NCI-H510A treated with DMSO at 0.1 percent for 48 hours (cell line): Measurements from ENCODE around the gene SNX24.
A peak's percentile ranks its signal among the peaks of the same experiment; 100 is the strongest.

Source experiments
- DNase-seq: peaks from one replicate; lab custom pipeline; 2025; lab: John Stamatoyannopoulos, UW

Gene SNX24

DNA sequence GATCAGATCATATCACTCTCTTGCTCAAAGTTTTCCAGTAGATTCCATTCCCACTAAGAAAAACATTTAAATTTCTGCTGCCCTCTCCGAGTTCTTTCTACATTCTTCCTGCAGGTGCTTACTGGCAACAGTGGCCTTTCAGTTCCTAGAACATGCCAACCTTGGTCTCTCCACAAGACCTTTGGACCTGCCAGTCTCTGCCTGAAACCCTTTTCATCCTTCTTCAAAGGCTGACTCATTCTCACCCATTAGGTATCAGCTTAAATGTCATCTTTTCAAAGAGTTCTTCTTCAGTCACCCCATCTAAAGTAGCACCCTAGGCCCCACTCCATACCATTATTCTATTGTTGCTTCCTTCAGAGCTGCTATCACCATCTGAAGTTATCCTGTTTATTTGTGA is 169.3 kb downstream of the SNX24 start:
- DNase-seq: no peak

DNA sequence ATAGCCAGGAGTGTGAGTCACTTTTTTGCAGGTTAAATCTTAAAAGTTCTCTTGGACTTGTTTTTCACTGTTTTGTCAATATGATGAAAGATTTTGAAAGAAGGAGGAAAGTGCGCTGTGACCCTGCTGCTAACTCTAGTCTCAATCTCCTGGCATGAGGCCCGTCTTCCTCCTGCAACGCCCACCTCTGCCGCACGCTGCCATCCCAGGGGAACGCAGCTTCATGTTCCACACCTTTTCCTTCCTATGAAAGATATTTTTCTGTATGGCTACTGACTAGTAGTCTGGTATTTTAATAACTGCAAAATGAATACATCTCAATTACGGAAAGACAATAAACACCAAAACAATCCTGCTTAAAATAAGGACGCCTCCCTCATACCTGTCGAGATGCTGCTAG is 182.8 kb downstream of the SNX24 start:
- DNase-seq: no peak

DNA sequence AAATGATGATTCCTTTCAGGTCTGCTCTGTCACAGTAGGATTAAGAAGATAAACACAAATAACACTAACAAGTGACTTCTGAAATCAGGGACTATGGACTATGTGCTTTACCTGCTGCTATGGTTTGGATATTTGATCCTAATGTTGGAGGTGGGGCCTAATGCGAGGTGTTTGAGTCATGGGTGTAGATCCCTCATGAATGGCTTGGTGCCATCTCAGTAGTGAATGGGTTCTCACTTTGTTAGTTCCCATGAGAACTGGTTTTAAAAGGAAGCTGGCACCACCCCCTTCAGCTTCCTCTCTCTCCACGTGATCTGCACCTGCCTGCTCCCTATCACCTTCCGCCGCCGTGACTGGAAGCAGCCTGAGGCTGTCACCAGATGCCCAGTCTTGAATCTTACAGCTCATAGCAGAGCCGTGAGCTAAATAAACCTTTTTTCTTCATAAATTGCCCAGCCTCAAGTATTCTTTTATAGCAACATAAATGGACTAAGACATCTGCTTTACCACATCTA is 187.8 kb downstream of the SNX24 start:
- DNase-seq: no peak

DNA sequence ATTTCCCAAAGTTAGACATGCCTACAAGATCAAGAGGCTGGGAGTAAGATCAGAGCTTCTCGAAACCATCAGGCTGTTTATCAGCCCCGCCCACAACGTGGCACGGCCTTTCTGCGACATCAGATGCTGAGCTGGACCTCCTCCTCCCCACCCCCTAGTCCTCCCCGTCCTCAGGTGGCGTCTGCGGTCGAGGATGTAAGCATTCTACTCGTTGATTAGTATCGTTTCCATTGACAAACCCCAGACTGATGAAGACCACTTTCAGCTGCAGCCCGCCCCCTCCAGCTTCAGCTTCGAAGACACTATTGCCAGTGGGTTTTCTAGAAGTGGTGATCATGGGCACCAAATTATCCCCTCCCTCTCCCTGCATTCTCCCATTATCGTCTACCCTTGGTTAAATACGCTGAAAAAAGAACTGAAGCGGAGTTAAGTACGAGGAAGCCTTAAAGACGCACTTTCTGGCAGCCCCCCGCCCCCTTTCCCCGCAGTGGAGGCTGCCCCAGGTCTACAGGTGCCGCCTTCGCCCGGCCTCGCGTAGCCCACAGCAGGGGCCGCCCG is 190.0 kb downstream of the SNX24 start:
- peak; percentile 39 for DNase-seq

DNA sequence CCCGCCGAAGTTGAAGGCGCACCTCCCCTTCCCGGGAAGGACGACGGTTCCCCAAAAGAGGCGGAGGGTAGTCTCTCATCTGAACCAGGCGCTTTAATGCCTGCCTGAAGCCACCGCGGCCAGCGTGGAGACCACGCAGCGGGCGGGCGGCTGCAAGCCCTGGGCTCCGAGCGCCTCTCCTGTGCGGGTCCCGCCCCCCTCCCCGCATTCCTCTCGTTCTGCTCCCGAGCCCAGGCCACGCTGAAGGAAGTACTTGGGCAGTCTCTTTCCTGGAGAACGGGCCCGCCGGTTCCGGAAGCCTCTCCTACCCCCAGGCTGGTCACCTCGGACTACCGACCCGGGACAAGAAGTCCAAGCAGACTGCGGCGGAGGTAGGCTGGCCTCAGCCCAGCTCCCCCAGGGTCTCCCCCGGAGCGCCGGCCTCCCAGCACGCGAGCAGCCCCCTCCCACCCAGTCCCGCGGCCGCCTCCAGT is 190.5 kb downstream of the SNX24 start:
- DNase-seq: peak; percentile 22

DNA sequence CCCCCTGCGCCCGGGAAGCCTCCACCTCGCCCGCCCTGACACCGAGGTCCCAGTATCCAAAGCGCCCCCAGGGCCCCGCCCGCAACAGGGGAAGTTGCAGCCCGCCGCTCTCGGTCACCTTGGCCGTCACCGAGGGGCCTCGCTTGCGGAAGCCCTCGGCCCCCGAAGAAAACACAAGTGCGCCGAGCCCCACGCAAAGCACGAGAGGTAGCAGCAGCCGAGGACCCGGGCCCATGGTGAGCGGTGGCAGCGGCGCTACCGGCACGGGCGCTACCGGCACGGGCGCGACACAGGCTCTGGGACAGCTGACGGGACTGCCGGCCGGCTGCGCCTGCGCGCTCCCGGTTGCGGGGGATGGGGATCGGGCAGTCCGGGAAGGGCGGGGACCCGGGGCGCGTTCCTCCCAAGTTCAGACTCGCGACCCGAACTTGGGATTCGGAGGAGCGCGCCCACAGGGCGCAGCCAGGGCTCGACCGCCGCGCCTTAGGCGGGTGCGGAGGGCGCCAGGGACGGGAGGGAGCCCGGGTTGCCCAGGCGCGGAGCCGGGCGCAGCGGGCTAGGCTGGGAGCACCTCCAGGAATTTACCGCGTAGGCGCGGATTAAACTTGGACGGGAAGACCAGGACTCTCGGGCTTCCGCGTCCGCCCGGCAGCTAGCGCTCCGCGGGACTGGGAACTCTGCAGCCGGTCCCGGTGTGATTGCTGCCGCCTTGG is 191.1 kb downstream of the SNX24 start, which contains the start of gene PPIC:
PPIC (minus strand) TSS at position 335 of the 713 bp plus-strand sequence; CDS start at position 235, 100 bp downstream.
- DNase-seq: peak; percentile 24

DNA sequence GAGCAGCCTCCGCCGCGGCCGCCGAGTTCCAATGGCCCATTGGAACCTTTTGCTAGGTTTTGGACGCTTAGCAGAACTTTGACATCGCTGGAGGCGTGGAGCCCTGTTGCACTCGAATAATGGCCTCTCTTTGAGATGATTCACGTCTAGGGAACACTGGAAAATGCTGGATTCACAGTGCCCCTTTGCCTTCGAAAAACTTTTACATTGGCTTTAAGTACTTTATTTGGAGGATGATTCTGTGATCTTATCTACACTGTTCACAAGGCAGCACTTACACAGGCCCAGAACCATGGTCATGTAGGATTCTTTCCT is 191.6 kb downstream of the SNX24 start:
- no peak for DNase-seq

DNA sequence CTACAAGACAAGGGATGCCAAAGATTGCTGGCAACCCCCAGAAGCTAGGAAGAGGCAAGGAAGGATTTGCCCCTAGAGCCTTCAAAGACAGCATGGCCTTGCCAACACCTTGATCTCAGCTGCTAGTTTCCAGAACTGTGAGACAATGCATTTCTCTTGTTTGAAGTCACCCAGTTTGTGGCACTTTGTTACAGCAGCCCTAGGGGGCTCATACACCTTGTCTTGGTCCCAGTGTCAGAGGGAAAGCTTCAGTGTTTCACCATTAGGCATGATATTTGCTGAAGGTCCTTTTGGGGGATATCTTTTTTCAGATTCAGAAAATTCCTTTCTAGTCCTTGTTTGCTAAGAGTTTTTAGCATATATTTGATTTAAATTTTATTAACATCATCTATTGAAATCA is 194.3 kb downstream of the SNX24 start:
- no peak for DNase-seq

DNA sequence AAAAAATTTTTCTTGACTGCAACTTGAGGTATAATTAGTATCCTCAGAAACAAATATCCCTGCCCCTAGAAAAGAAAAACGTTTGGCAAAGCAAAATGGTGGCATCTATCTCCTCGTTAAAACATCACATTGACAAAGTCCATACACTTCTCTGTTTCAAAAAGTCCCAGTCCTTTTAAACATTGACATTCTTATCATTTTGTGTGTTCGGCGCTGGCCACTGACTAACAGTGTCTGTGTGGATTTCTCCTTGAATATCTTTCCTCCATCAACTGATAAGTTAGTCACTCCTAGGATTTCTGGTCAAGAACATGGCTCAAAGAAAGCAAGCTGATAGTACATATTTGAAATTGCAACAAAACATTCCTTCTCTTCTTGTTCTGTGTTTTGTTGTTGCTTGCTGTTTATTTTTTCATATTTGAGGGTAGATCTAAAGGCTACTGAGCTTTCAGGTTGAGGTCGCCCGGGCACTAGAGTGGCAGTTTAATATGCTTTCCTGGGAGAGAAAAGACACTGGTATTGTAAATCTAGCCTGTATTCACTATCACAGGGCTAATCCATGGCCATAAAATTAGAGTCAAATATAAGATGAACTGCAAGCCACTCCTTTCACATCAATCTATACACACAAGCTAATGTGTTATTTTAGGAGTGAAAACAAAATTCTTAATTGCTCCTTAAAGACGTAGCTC is 199.7 kb downstream of the SNX24 start:
- no peak for DNase-seq

DNA sequence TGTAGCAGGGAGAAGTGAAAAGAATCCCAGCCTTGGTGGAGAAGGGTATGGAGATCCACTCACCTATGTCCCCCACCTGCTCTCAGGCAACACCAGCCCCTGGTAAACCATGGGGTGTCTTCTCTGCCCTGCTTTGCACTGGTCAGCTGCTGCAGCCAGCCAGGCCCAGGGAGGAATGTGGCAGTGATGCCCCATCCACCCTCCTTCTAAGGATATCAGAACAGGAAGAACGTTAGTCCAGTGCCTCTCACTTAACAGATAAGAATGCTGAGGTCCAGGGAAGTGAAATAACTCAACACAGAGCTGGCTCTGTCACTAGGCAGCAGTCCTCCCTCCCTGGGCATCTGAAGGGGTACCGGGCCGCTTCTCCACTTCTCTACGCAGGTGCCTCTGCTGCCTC is 200.8 kb downstream of the SNX24 start:
- no peak for DNase-seq

DNA sequence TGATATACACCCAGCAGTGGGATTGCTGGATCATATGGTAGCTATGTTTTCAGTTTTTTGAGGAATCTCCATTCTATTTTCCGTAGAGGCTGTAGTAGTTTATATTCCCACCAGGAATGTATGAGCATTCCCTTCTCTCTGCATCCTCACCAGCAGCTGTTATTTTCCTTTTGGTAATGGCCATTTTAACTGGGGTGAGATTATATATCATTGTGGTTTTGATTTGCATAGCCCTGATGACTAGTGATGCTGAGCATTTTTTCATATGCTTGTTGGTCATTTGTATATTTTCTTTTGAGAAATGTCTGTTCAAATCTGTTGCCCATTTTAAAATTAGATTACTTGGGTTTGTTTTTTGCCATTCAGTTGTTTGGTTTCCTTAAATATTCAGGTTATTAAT is 202.3 kb downstream of the SNX24 start:
- DNase-seq: no peak

DNA sequence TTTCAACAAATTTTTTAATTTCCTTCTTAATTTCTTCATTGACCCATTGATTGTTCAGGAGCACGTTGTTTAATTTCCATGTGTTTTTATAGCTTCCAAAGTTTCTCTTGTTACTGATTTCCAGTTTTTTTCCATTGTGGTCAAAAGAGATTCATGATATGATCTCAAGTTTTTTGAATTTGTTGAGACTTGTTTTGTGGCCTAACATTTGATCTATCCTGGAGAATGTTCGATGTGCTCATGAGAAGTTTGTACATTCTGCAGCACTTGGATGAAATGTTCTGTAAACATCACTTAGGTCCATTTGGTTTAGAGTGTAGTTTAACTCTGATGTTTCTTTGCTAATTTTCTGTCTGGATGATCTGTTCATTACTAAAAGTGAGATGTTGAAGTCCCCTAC is 205.8 kb downstream of the SNX24 start:
- no peak for DNase-seq
